Measurements from ENCODE around the gene DNAI2. TPM values are rescaled to one million over a fixed set of nuclear protein-coding genes. Genes with fewer than 3 reads are reported as not detected.

Gene DNAI2
- total and polyA plus RNA-seq, 8 donors = not detected

DNA sequence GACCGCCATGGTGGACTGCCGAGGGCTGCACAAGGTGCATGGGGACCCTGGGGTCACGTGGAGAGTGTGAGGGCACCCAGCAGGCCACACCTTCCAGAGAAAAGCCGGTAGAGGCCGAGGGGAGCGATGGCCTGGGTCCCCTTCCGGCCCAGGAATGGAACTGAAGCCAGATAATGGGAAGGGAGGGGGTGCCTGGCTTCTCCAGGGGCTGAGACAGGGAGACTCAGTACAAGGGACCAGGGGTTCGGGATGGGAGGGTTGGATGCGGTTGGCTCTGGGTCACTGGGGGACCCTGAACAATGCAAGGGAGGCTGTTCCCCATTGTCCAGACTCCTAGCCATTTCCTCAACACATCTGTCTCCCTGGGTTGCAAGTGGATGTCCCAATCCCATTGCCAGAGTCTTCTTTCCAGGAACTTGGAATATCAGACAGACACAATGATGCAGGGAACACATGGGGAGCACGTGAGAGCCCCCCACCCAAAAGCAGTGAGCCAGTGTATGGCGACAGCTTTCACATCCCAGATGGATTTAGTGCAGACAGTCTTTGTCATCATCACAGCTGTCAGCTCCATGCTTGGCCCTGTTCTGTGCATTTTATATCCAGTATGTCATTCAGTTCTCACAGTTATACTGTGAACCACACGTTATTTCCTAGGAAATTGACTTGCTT, 23.6 kb upstream of the DNAI2 start:
- peaks cover 0 to 41% (median 22%) of the 10 kb centered on the region in 4 donors for H3K36me3 ChIP-seq
- no peaks in the 10 kb centered on the region for H3K9me3 ChIP-seq
- intact Hi-C loops (cut with DNase I; ENCODE audit: low total_unique reads) = no loop called here
- H3K4me3 ChIP-seq = no peak overlapping the region
- WGBS, 5 donors = 42 to 77% (median 65%) methylated on average over 12 of the region's 12 CpGs
- no peak for DNase-seq
- TF ChIP-seq, protein P1, sequence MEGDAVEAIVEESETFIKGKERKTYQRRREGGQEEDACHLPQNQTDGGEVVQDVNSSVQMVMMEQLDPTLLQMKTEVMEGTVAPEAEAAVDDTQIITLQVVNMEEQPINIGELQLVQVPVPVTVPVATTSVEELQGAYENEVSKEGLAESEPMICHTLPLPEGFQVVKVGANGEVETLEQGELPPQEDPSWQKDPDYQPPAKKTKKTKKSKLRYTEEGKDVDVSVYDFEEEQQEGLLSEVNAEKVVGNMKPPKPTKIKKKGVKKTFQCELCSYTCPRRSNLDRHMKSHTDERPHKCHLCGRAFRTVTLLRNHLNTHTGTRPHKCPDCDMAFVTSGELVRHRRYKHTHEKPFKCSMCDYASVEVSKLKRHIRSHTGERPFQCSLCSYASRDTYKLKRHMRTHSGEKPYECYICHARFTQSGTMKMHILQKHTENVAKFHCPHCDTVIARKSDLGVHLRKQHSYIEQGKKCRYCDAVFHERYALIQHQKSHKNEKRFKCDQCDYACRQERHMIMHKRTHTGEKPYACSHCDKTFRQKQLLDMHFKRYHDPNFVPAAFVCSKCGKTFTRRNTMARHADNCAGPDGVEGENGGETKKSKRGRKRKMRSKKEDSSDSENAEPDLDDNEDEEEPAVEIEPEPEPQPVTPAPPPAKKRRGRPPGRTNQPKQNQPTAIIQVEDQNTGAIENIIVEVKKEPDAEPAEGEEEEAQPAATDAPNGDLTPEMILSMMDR (IDR thresholded peaks at IDR 0.05) = no peak
- no peaks in the 10 kb centered on the region for H3K27me3 ChIP-seq
- peaks cover 0 to 4% (median under 1%) of the 10 kb centered on the region in 4 donors for H3K4me1 ChIP-seq
- no peak overlapping the region for H3K27ac ChIP-seq

DNA sequence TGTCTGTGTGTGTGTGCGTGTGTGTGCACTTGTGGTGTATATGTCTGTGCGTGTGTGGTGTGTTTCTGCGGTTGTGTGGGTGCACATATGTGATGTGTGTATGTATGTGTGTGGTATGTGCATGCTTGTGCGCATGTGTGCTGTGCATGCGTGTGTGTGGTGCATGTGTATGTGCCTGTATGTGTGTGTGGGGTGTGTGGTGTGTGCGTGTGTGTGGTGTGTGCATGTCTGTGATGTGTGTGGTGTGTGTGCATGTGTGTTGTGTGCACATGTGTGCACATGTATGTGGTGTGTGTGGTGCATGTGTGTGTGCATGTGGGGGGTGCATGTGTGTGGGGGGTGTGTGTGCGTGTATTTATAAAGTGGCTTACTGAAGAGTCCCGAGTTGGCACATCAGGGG, 23.0 kb upstream of the DNAI2 start:
- Histone ChIP-seq H3K36me3 (peaks cover 0 to 46% (median 25%) of the 10 kb centered on the region in 4 donors), H3K4me3 (no peak overlapping the region), H3K4me1 (no peaks in the 10 kb centered on the region), H3K9me3 (no peaks in the 10 kb centered on the region), H3K27ac (no peak overlapping the region), H3K27me3 (no peaks in the 10 kb centered on the region)
- WGBS, 5 donors = 84 to 97% (median 90%) methylated on average over 8 of the region's 8 CpGs
- no peak for TF ChIP-seq EP300 (IDR thresholded peaks at IDR 0.05)
- intact Hi-C loops (cut with DNase I; ENCODE audit: low total_unique reads) = no loop called here
- DNase-seq = no peak

DNA sequence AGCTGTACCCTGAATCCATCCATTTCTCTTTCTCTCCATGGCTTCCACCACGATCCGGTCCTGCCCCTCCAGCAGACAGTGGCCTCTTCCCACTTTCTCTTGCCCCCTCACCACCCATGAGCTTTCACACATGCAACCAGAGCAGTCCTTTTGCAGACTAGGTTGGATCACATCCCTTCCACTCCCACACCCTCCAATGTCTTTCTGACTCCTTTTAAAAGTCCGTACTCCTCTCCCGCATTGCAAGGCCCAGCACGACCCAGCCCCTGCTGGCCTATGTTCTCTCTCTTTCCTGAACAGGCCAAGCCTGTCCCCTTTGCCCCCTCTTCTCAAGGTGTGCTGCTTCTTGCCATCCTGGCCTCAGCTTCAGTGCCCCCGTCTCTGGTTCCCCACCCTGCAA, 22.5 kb upstream of the DNAI2 start:
- H3K27me3 ChIP-seq = no peaks in the 10 kb centered on the region
- no peak for TF ChIP-seq POLR2A (IDR thresholded peaks at IDR 0.05)
- H3K9me3 ChIP-seq = no peaks in the 10 kb centered on the region
- no peaks in the 10 kb centered on the region for H3K4me1 ChIP-seq
- no peak for DNase-seq
- H3K36me3 ChIP-seq = peaks cover 0 to 49% (median 27%) of the 10 kb centered on the region in 4 donors
- no peak overlapping the region for H3K4me3 ChIP-seq
- 87 to 92% (median 89%) methylated on average over 6 of the region's 6 CpGs for WGBS, 5 donors
- intact Hi-C loops (cut with DNase I; ENCODE audit: low total_unique reads) = no loop called here
- H3K27ac ChIP-seq = no peak overlapping the region

DNA sequence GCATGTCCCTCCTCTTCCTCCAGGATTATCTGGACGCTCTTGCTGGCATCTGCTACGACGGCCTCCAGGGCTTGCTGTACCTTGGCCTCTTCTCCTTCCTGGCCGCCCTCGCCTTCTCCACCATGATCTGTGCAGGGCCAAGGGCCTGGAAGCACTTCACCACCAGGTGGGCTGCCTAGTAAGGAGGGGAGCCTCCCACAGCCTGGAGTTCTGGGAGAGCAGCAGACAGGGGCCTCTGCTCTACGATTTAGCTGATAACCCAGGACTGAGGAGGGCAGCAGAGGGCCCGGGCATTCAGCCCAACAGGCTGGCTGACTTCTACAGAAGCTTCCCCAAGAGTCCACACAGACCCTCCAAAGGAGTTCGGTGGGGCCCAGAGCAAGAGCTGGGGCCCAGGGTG, 21.8 kb upstream of the DNAI2 start:
- TF ChIP-seq POLR2AphosphoS5 (IDR thresholded peaks at IDR 0.05) (no peak), POLR2A (IDR thresholded peaks at IDR 0.05) (no peak), EP300 (IDR thresholded peaks at IDR 0.05) (no peak)
- TF ChIP-seq, protein P1 (IDR thresholded peaks at IDR 0.05) = no peak
- 70 to 83% (median 74%) methylated on average over 5 to 8 of the region's 8 CpGs for WGBS, 5 donors
- no peaks in the 10 kb centered on the region for H3K9me3 ChIP-seq
- no peaks in the 10 kb centered on the region for H3K4me1 ChIP-seq
- H3K27me3 ChIP-seq = no peaks in the 10 kb centered on the region
- no peak overlapping the region for H3K27ac ChIP-seq
- H3K4me3 ChIP-seq = no peak overlapping the region
- intact Hi-C loops (cut with DNase I; ENCODE audit: low total_unique reads) = no loop called here
- no peak for DNase-seq
- peaks cover 0 to 49% (median 27%) of the 10 kb centered on the region in 4 donors for H3K36me3 ChIP-seq

DNA sequence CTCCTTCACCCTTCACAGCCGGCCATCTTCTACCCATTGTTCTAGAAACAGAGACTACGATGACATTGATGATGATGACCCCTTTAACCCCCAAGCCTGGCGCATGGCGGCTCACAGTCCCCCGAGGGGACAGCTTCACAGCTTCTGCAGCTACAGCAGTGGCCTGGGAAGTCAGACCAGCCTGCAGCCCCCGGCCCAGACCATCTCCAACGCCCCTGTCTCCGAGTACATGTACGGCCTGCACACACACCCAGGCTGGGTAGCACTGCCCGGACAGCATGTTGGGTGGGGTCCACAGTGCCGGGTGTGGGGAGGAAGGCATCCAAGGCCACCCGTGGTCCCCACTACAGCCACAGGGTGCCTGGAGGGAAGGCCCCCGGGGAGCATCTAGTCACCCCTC, 21.0 kb upstream of the DNAI2 start:
- Histone ChIP-seq H3K4me1 (no peaks in the 10 kb centered on the region), H3K4me3 (no peak overlapping the region), H3K36me3 (peaks cover 0 to 51% (median 23%) of the 10 kb centered on the region in 4 donors), H3K9me3 (no peaks in the 10 kb centered on the region), H3K27me3 (no peaks in the 10 kb centered on the region), H3K27ac (no peak overlapping the region)
- WGBS, 5 donors = 82 to 100% (median 91%) methylated on average over 2 to 13 of the region's 13 CpGs
- DNase-seq = no peak
- TF ChIP-seq, protein P1 (IDR thresholded peaks at IDR 0.05) = no peak
- TF ChIP-seq POLR2A (IDR thresholded peaks at IDR 0.05) = no peak
- TF ChIP-seq EP300 (IDR thresholded peaks at IDR 0.05) = no peak
- no peak for TF ChIP-seq POLR2AphosphoS5 (IDR thresholded peaks at IDR 0.05)
- intact Hi-C loops (cut with DNase I; ENCODE audit: low total_unique reads) = no loop called here

Measured in stomach (tissue), 9 donors.